Hepatocyte (in vitro differentiated cells): ENCODE results near the gene RHBDD3.

Experiments
- CTCF ChIP-seq: fragments of 200-600 bp; sonication (generic); IDR thresholded peaks from 2 replicates; pipeline ENCODE4 v1.5.1; 2016; ENCODE audit warnings: antibody characterized with exemption, mild to moderate bottlenecking; ENCODE audit not compliant: poor library complexity
- EZH2 ChIP-seq: fragments of 200-600 bp; sonication (generic); IDR thresholded peaks from 2 replicates; pipeline ENCODE4 v1.6.1; 2016; ENCODE audit warnings: antibody characterized with exemption, mild to moderate bottlenecking, borderline replicate concordance
- EZH2phosphoT487 ChIP-seq: fragments of 200-600 bp; sonication (generic); IDR thresholded peaks from one replicate; pipeline ENCODE4 v1.6.1; 2018; ENCODE audit warnings: antibody characterized with exemption, mild to moderate bottlenecking, low read depth, moderate library complexity; ENCODE audit not compliant: unreplicated experiment, severe bottlenecking

- TF ChIP-seq CTCF: no peak
- TF ChIP-seq EZH2: peak; percentile 60
- no peak for TF ChIP-seq EZH2phosphoT487
Observed at GRCh38 chr22:29315286-29316140, 47.7 kb upstream of the RHBDD3 start, which contains the start of gene RASL10A.
